ENCODE measurements around the gene OTUD4.

GRCh38 chr4:145176641-145177432 is 3.6 kb downstream of the OTUD4 start:
- TF ChIP-seq CTCF (IDR thresholded peaks at IDR 0.05) (no peak), POLR2A (IDR thresholded peaks at IDR 0.05) (no peak), POLR2AphosphoS5 (IDR thresholded peaks at IDR 0.05) (no peak), EP300 (IDR thresholded peaks at IDR 0.05) (no peak)
